H1 (cell line): ENCODE measurements around the gene ST6GALNAC3. TPM values are rescaled to one million over a fixed set of nuclear protein-coding genes. Genes with fewer than 3 reads are reported as not detected.
A peak's percentile ranks its signal among the peaks of the same experiment; 100 is the strongest.

ENCODE experiments used
- CTCF ChIA-PET: fragments of 300-600 bp; sonication (Branson Sonifier 250); formaldehyde crosslinking; loops from one replicate; lab custom pipeline; 2021; ENCODE audit not compliant: partially characterized antibody; lab: Charles Lee
- POLR2A ChIA-PET: fragments of 300-600 bp; sonication (Branson Sonifier 250); formaldehyde crosslinking; loops from one replicate; lab custom pipeline; 2021; ENCODE audit warnings: inconsistent platforms; ENCODE audit not compliant: partially characterized antibody; lab: Charles Lee
- DNase-seq, 2 experiments: peaks; one replicate each; pipeline versions ENCODE4 v3.0.0 to v3.0.0-alpha.2; 2010 to 2022; ENCODE audit warnings: low spot score in 2 of 2, low read depth in 1 of 2, mixed read lengths in 1 of 2
- FAIRE-seq: peaks from 2 replicates; lab custom pipeline; 2011; peaks lifted over from hg19 to GRCh38; lab: Jason Lieb, UNC
- H2AFZ ChIP-seq: 2 replicates; pipeline ENCODE4 v1.8.1; 2012; ENCODE audit warnings: low read length, inconsistent platforms
- H2AK5ac ChIP-seq: 2 replicates; pipeline ENCODE4 v1.6.1; 2013; ENCODE audit warnings: low read depth, low read length
- H2BK120ac ChIP-seq: replicated peaks from 2 replicates; pipeline ENCODE3; 2013; ENCODE audit warnings: low read depth, low read length, inconsistent platforms
- H2BK12ac ChIP-seq: 2 replicates; pipeline ENCODE4 v1.6.1; 2013; ENCODE audit warnings: low read depth, low read length
- H2BK15ac ChIP-seq: 2 replicates; pipeline ENCODE4 v1.6.1; 2013; ENCODE audit warnings: low read length
- H2BK20ac ChIP-seq: 2 replicates; pipeline ENCODE4 v1.6.1; 2013; ENCODE audit warnings: low read length
- H2BK5ac ChIP-seq: 2 replicates; pipeline ENCODE4 v1.6.1; 2013; ENCODE audit warnings: low read depth, low read length
- H3K14ac ChIP-seq: 2 replicates; pipeline ENCODE4 v1.6.1; 2013; ENCODE audit warnings: inconsistent platforms; ENCODE audit not compliant: insufficient read length
- H3K18ac ChIP-seq: 2 replicates; pipeline ENCODE4 v1.6.1; 2013; ENCODE audit warnings: low read length; ENCODE audit errors: extremely low read depth
- H3K23ac ChIP-seq: 2 replicates; pipeline ENCODE4 v1.6.1; 2013; ENCODE audit warnings: inconsistent platforms; ENCODE audit not compliant: insufficient read length
- H3K23me2 ChIP-seq: 2 replicates; pipeline ENCODE4 v1.6.1; 2013; ENCODE audit warnings: low read depth, low read length
- H3K27ac ChIP-seq: 2 replicates; pipeline ENCODE4 v1.6.1; 2011; ENCODE audit warnings: low read depth, low read length, inconsistent platforms
- H3K27me3 ChIP-seq, 4 experiments: replicated peaks in 1 of 4; 1 replicate in 1 of 4; 2 replicates in 3 of 4; pipeline versions ENCODE4 v1.6.1 to v1.8.1; 2011 to 2013; ENCODE audit warnings: low read length in 3 of 4, mild to moderate bottlenecking in 3 of 4, inconsistent platforms in 2 of 4, mixed read lengths in 2 of 4, moderate library complexity in 1 of 4; ENCODE audit not compliant: control insufficient read depth in 3 of 4, insufficient read depth in 3 of 4; ENCODE audit errors: extremely low read depth in 1 of 4
- H3K36me3 ChIP-seq, 4 experiments: 2 replicates each; pipeline versions ENCODE4 v1.6.1 to v1.8.1; 2011 to 2013; ENCODE audit warnings: mild to moderate bottlenecking in 4 of 4, low read length in 3 of 4, moderate library complexity in 2 of 4, control low read depth in 1 of 4, inconsistent platforms in 1 of 4; ENCODE audit not compliant: insufficient read depth in 4 of 4, control insufficient read depth in 2 of 4
- H3K4ac ChIP-seq: replicated peaks from 2 replicates; pipeline ENCODE3; 2013; ENCODE audit warnings: low read length, low read depth, mixed read lengths, inconsistent platforms; ENCODE audit not compliant: insufficient read length
- H3K4me1 ChIP-seq, 4 experiments: replicated peaks in 1 of 4; 1 replicate in 1 of 4; 2 replicates in 3 of 4; pipeline versions ENCODE4 v1.6.1 to v1.8.1; 2011 to 2013; ENCODE audit warnings: low read length in 3 of 4, inconsistent platforms in 2 of 4, mixed read lengths in 1 of 4; ENCODE audit not compliant: insufficient read depth in 4 of 4, control insufficient read depth in 3 of 4
- H3K4me2 ChIP-seq, 2 experiments: 2 replicates each; pipeline versions ENCODE4 v1.6.1 to v1.8.1; 2011 to 2013; ENCODE audit warnings: low read depth in 2 of 2, low read length in 2 of 2, control low read depth in 1 of 2, inconsistent platforms in 1 of 2, mild to moderate bottlenecking in 1 of 2; ENCODE audit not compliant: insufficient read depth in 1 of 2
- H3K4me3 ChIP-seq, 4 experiments: fragments of 200-600, 300-600 bp in 1 of 4; sonication (generic), shearing (Covaris generic), sonication (Bioruptor Twin) in 1 of 4; 2 replicates each; pipeline versions ENCODE4 v1.5.1 to v1.8.1; 2011 to 2016; ENCODE audit warnings: low read length in 4 of 4, low read depth in 3 of 4, control low read depth in 2 of 4, inconsistent platforms in 2 of 4, mild to moderate bottlenecking in 2 of 4, mixed read lengths in 1 of 4, moderate library complexity in 1 of 4; ENCODE audit not compliant: insufficient read depth in 2 of 4; ENCODE audit errors: extremely low read depth in 1 of 4
- H3K56ac ChIP-seq: replicated peaks from 2 replicates; pipeline ENCODE3; 2013; ENCODE audit warnings: low read depth, mild to moderate bottlenecking, mixed read lengths, low read length, inconsistent platforms; ENCODE audit not compliant: insufficient read length
- H3K79me1 ChIP-seq: 2 replicates; pipeline ENCODE4 v1.6.1; 2013; ENCODE audit warnings: low read depth, low read length, control low read depth
- H3K79me2 ChIP-seq, 2 experiments: 2 replicates each; pipeline versions ENCODE4 v1.6.1 to v1.8.1; 2012 to 2013; ENCODE audit warnings: low read length in 2 of 2, mild to moderate bottlenecking in 2 of 2, inconsistent platforms in 1 of 2; ENCODE audit not compliant: insufficient read depth in 2 of 2, control insufficient read depth in 1 of 2
- H3K9ac ChIP-seq, 4 experiments: replicated peaks in 1 of 4; 1 replicate in 1 of 4; 2 replicates in 3 of 4; pipeline versions ENCODE4 v1.6.1 to v1.8.1; 2011 to 2013; ENCODE audit warnings: low read depth in 3 of 4, low read length in 3 of 4, control low read depth in 2 of 4, mild to moderate bottlenecking in 2 of 4, moderate library complexity in 2 of 4, inconsistent platforms in 1 of 4; ENCODE audit errors: extremely low read depth in 1 of 4
- H3K9me3 ChIP-seq, 2 experiments: 2 replicates each; pipeline versions ENCODE4 v1.6.1 to v1.8.1; 2012 to 2013; ENCODE audit warnings: mild to moderate bottlenecking in 2 of 2, moderate library complexity in 2 of 2, control low read depth in 1 of 2, inconsistent platforms in 1 of 2, low read depth in 1 of 2, low read length in 1 of 2, mixed read lengths in 1 of 2; ENCODE audit not compliant: insufficient read depth in 2 of 2
- H4K20me1 ChIP-seq, 2 experiments: replicated peaks in 1 of 2; 2 replicates each; pipeline versions ENCODE3 to v1.8.1; 2011 to 2013; ENCODE audit warnings: inconsistent platforms in 2 of 2, low read length in 2 of 2, mild to moderate bottlenecking in 1 of 2; ENCODE audit not compliant: insufficient read depth in 2 of 2, control insufficient read depth in 1 of 2
- H4K5ac ChIP-seq: 2 replicates; pipeline ENCODE4 v1.6.1; 2013; ENCODE audit warnings: low read length, low read depth, mixed read lengths, inconsistent platforms; ENCODE audit not compliant: insufficient read length
- H4K8ac ChIP-seq: 2 replicates; pipeline ENCODE4 v1.8.0; 2013; ENCODE audit warnings: mild to moderate bottlenecking, moderate library complexity, low read length, inconsistent platforms; ENCODE audit not compliant: insufficient read depth; ENCODE audit errors: extremely low read depth
- H4K91ac ChIP-seq: replicated peaks from 2 replicates; pipeline ENCODE3; 2013; ENCODE audit warnings: low read length, mixed read lengths, inconsistent platforms; ENCODE audit not compliant: insufficient read length
- BRCA1 ChIP-seq: IDR thresholded peaks from 2 replicates; pipeline ENCODE4 v1.6.1; 2012; ENCODE audit warnings: low read depth, low read length, improper control_type of control experiment
- EZH2 ChIP-seq: fragments of 200-600 bp; sonication (generic); IDR thresholded peaks from 2 replicates; pipeline ENCODE4 v1.7.1; 2012; ENCODE audit warnings: low read depth, mild to moderate bottlenecking, moderate library complexity, low read length, inconsistent platforms; ENCODE audit not compliant: severe bottlenecking
- KDM5A ChIP-seq: fragments of 200-600 bp; IDR thresholded peaks from 2 replicates; pipeline ENCODE4 v1.7.1; 2012; ENCODE audit warnings: mild to moderate bottlenecking, low read length, inconsistent platforms, mixed read lengths
- WGBS, 2 experiments: shearing (Covaris generic) in 1 of 2; methylation state at CpG; one replicate each; pipeline versions ENCODE4 v1.1.6 to v1.1.7; 2013 to 2015; ENCODE audit warnings: low lambda C conversion rate in 2 of 2, mixed read lengths in 2 of 2, inconsistent platforms in 1 of 2, low coverage in 1 of 2, missing lambda C conversion rate in 1 of 2; ENCODE audit not compliant: insufficient replicate concordance in 2 of 2, insufficient coverage in 1 of 2, insufficient read length in 1 of 2; ENCODE audit errors: extremely low coverage in 1 of 2, missing lambda C conversion rate in 1 of 2; 5-methylcytosine and 5-hydroxymethylcytosine counted together
- polyA plus RNA-seq, 7 experiments: library from polyadenylated mRNA; depleted of rRNA in 3 of 7; stranded (reverse) in 5 of 7; unstranded in 2 of 7; fragments of >200 nt in 5 of 7; fragments of 200-250 nt in 2 of 7; gene quantifications; 1 replicate in 5 of 7; 2 replicates in 1 of 7; 4 replicates in 1 of 7; pipeline versions ENCODE4 v1.2.1 to v1.2.3, GENCODE V29; 2011 to 2013; ENCODE audit warnings: missing spikeins in 2 of 7, mixed read lengths in 2 of 7
- total RNA-seq: library from RNA; stranded (reverse); fragmentation: NEBNext Ultra II Directional; extraction: Animal tissue kit (Norgen Biotek cat#: 25700); gene quantifications from 2 replicates; pipeline ENCODE4 v1.2.1, GENCODE V29; 2021
- TF ChIP-seq, protein P1 (sequence below): IDR thresholded peaks from 2 replicates; pipeline ENCODE4 v1.6.1; 2012; ENCODE audit warnings: inconsistent platforms

The ST6GALNAC3 gene
- total and polyA plus RNA-seq, 2 of the 8 experiments (the other 6 are each of a cell fraction or from before 2014, with no cell fraction given) = 4.9 to 19.0 TPM

DNA sequence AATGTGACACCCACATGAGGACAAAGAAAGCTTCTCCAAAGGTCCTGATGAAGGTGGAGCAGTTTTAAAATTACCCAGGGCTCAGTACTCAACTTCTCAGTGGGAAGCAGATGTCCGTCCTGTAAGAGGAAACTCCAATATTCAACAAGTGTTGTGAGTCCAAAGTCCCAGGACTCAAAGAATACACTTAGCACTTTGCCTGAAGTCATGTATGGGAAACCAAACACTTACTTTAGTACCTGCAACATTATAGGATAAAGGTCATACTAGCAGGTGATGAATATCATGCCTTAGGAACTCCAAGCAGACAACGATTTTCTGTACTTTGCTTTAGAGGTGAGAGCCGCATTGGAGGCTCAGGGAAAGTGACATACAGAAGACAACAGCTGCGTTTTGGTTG lies 37.2 kb upstream of the ST6GALNAC3 start:
- Histone ChIP-seq H2BK120ac (no peak overlapping the region), H3K79me1 (no peaks in the 10 kb centered on the region), H3K79me2 (no peaks in the 10 kb centered on the region), H4K20me1 (no peaks in the 10 kb centered on the region), H3K9me3 (no peaks in the 10 kb centered on the region), H2BK20ac (no peak overlapping the region), H2AK5ac (no peak overlapping the region), H3K4ac (no peak overlapping the region), H3K36me3 (no peaks in the 10 kb centered on the region), H2BK15ac (no peak overlapping the region), H3K23me2 (no peaks in the 10 kb centered on the region), H4K5ac (no peak overlapping the region), H3K4me1 (peaks cover 0 to 7% (median 4%) of the 10 kb centered on the region in 4 experiments; a peak in 6 of 7 replicates), H4K91ac (no peak overlapping the region), H3K27me3 (no peaks in the 10 kb centered on the region), H2BK12ac (no peak overlapping the region), H2BK5ac (no peak overlapping the region), H3K9ac (no peak overlapping the region), H3K4me3 (no peak overlapping the region), H3K56ac (no peak overlapping the region), H3K14ac (no peak overlapping the region), H3K23ac (no peak overlapping the region), H4K8ac (no peak overlapping the region), H3K27ac (no peak overlapping the region), H3K4me2 (no peak overlapping the region), H2AFZ (no peak overlapping the region), H3K18ac (no peak overlapping the region)
- FAIRE-seq (peak; percentile 58), DNase-seq (no peak)
- WGBS, 2 experiments = 62% methylated on average over 4 of the region's 4 CpGs; no CpG with 5 or more reads in 1 of the 2 experiments
- CTCF ChIA-PET = interaction anchor here (1.4 to 2.2 kb wide), 3 partner anchors 14 to 117 kb away, joined by 3 to 6 read pairs (median 4); no protein-coding TSS in a partner anchor
- no peak for TF ChIP-seq EZH2
- TF ChIP-seq KDM5A = no peak
- TF ChIP-seq, protein P1, sequence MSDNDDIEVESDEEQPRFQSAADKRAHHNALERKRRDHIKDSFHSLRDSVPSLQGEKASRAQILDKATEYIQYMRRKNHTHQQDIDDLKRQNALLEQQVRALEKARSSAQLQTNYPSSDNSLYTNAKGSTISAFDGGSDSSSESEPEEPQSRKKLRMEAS = no peak
- no peak for TF ChIP-seq BRCA1
- POLR2A ChIA-PET = no interaction called here
